ENCODE measurements around the gene PRKAR1A. TPM values are rescaled to one million over a fixed set of nuclear protein-coding genes. Genes with fewer than 3 reads are reported as not detected.
A peak's percentile ranks its signal among the peaks of the same experiment; 100 is the strongest.
"Not testable (repeated sequence)": the region's sequence is repeated elsewhere in the genome, so short reads cannot be mapped to it uniquely, and the experiment has no call there.

The PRKAR1A gene
- total RNA-seq = 100 to 1,000 TPM; 154 to 230 TPM

GRCh38 chr17:68512247-68512959 lies at the start of gene PRKAR1A:
Gene PRKAR1A, plus strand, starts transcription at chr17:68512430. Its CDS starts 2,970 bp downstream, at chr17:68515400.
- no peaks in the 10 kb centered on the region for H3K27me3 Mint-ChIP-seq
- peaks cover 28% of the 10 kb centered on the region for H3K36me3 Mint-ChIP-seq
- H3K4me3 Mint-ChIP-seq = peak within 1 kb of the TSS; percentile 99
- peak within 1 kb of the TSS; percentile 94 to 99 for H3K27ac Mint-ChIP-seq
- peaks cover 66 to 85% of the 10 kb centered on the region in 2 donors for H3K4me1 Mint-ChIP-seq (ENCODE audit: low read depth in 2 of 2)
- no peaks in the 10 kb centered on the region for H3K9me3 Mint-ChIP-seq
- peak; percentile 94 for DNase-seq (ENCODE audit: low spot score)
- peak; percentile 94 to 95 for ATAC-seq

- ATAC-seq = no peak
- no peak for DNase-seq (ENCODE audit: low spot score)
- Mint-ChIP-seq H3K4me3 (peak overlapping the region; percentile 41), H3K27me3 (no peaks in the 10 kb centered on the region), H3K36me3 (no peaks in the 10 kb centered on the region), H3K27ac (peak overlapping the region; percentile 60 to 83), H3K4me1 (ENCODE audit: low read depth in 2 of 2) (peaks cover 49 to 51% of the 10 kb centered on the region in 2 donors), H3K9me3 (no peaks in the 10 kb centered on the region)
Measured at GRCh38 chr17:68463211-68464019, 48.8 kb upstream of the PRKAR1A start.

DNA sequence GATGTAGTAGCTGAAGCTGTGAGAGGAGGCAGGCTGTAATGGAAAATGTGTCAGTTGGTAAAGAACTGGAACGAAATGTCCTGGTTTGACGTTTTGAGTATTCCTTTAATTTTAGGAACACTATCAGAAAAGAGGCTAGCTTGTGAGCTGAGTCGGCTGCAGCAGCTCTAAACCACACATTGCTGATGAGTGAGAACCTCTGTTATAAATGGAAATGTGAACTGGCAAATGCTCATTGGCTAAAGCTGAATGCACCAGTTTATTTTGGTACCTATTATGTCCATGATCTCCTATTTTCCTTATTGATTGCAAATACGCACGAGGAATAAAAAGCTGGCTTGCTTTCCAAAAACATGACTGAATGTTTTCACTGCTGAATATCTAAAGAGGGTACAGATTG lies 43.9 kb upstream of the PRKAR1A start:
- peaks cover 7 to 8% of the 10 kb centered on the region in 2 donors for H3K27me3 Mint-ChIP-seq

GRCh38 chr17:68468788-68469187 lies 43.4 kb upstream of the PRKAR1A start:
- H3K4me3 Mint-ChIP-seq = no peak overlapping the region
- ATAC-seq = no peak
- H3K27me3 Mint-ChIP-seq = peaks cover 7 to 8% of the 10 kb centered on the region in 2 donors

More for the DNA sequence above, 43.9 kb upstream of the PRKAR1A start:
- DNase-seq (ENCODE audit: low spot score) (no peak), ATAC-seq (no peak)
- H3K4me1 Mint-ChIP-seq (ENCODE audit: low read depth in 2 of 2) = peaks cover 3 to 8% of the 10 kb centered on the region in 2 donors
- H3K9me3 Mint-ChIP-seq = no peaks in the 10 kb centered on the region
- H3K4me3 Mint-ChIP-seq = no peak overlapping the region
- H3K27ac Mint-ChIP-seq = no peak overlapping the region
- H3K36me3 Mint-ChIP-seq = no peaks in the 10 kb centered on the region

GRCh38 chr17:68470961-68471360 lies 41.3 kb upstream of the PRKAR1A start:
- Mint-ChIP-seq H3K4me3 (no peak overlapping the region), H3K27me3 (peaks cover 7 to 8% of the 10 kb centered on the region in 2 donors), H3K27ac (no peak overlapping the region), H3K36me3 (no peaks in the 10 kb centered on the region), H3K9me3 (no peaks in the 10 kb centered on the region), H3K4me1 (ENCODE audit: low read depth in 2 of 2) (peaks cover 4 to 6% of the 10 kb centered on the region in 2 donors)
- ATAC-seq (no peak), DNase-seq (ENCODE audit: low spot score) (no peak)

More at GRCh38 chr17:68468788-68469187, 43.4 kb upstream of the PRKAR1A start:
- no peaks in the 10 kb centered on the region for H3K36me3 Mint-ChIP-seq
- H3K27ac Mint-ChIP-seq = no peak overlapping the region
- H3K4me1 Mint-ChIP-seq (ENCODE audit: low read depth in 2 of 2) = peaks cover 0 to 5% of the 10 kb centered on the region in 2 donors
- DNase-seq (ENCODE audit: low spot score) = no peak
- H3K9me3 Mint-ChIP-seq = no peaks in the 10 kb centered on the region

GRCh38 chr17:68480885-68481284 lies 31.3 kb upstream of the PRKAR1A start:
- Mint-ChIP-seq H3K27me3 (peaks cover 2 to 11% of the 10 kb centered on the region in 2 donors), H3K4me1 (ENCODE audit: low read depth in 2 of 2) (no peaks in the 10 kb centered on the region), H3K36me3 (peaks cover 7% of the 10 kb centered on the region), H3K9me3 (no peaks in the 10 kb centered on the region), H3K27ac (no peak overlapping the region), H3K4me3 (no peak overlapping the region)
- ATAC-seq = no peak
- DNase-seq (ENCODE audit: low spot score) = no peak

DNA sequence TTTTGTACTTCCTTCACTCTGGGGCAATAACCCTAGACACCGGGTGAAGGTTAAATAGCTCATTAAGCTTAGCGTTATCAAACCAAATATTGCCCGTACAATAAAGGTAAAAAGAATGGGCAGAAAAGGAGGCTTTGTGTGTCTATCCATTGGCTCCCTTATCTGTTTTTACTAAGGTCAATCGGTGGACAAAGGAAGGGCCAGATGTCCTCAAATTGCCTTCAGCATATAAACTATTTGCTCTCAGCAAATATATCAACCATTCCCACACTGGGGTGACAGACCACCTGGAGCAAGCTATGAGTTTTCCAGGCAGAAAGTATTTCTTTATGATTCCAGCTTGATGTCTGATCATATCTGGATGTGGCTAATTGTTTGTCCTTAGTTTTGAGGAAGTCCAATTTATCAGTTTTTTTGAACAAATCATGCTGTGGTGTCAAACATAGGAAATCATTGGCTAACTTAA lies 29.6 kb upstream of the PRKAR1A start:
- Mint-ChIP-seq H3K27ac (no peak overlapping the region), H3K36me3 (peaks cover 7% of the 10 kb centered on the region), H3K9me3 (no peaks in the 10 kb centered on the region), H3K4me3 (no peak overlapping the region), H3K4me1 (ENCODE audit: low read depth in 2 of 2) (peaks cover 2 to 3% of the 10 kb centered on the region in 2 donors), H3K27me3 (peaks cover 2 to 11% of the 10 kb centered on the region in 2 donors)
- DNase-seq (ENCODE audit: low spot score) = no peak
- no peak for ATAC-seq

- Mint-ChIP-seq H3K4me1 (ENCODE audit: low read depth in 2 of 2) (peaks cover 10 to 11% of the 10 kb centered on the region in 2 donors), H3K27ac (no peak overlapping the region), H3K36me3 (peaks cover 4% of the 10 kb centered on the region), H3K27me3 (peaks cover 2 to 11% of the 10 kb centered on the region in 2 donors), H3K4me3 (no peak overlapping the region), H3K9me3 (no peaks in the 10 kb centered on the region)
- DNase-seq (ENCODE audit: low spot score) = no peak
- ATAC-seq = no peak
Measured at GRCh38 chr17:68484458-68484857, 27.8 kb upstream of the PRKAR1A start.

GRCh38 chr17:68489919-68490318 lies 22.3 kb upstream of the PRKAR1A start:
- DNase-seq (ENCODE audit: low spot score) (no peak), ATAC-seq (no peak)
- H3K4me3 Mint-ChIP-seq = no peak overlapping the region
- H3K27me3 Mint-ChIP-seq = peaks cover 0 to 2% of the 10 kb centered on the region in 2 donors
- no peaks in the 10 kb centered on the region for H3K9me3 Mint-ChIP-seq
- no peak overlapping the region for H3K27ac Mint-ChIP-seq
- H3K36me3 Mint-ChIP-seq = no peaks in the 10 kb centered on the region
- peaks cover 14 to 19% of the 10 kb centered on the region in 2 donors for H3K4me1 Mint-ChIP-seq (ENCODE audit: low read depth in 2 of 2)

- Mint-ChIP-seq H3K9me3 (no peaks in the 10 kb centered on the region), H3K4me1 (ENCODE audit: low read depth in 2 of 2) (peaks cover 18 to 26% of the 10 kb centered on the region in 2 donors), H3K4me3 (no peak overlapping the region), H3K27me3 (no peaks in the 10 kb centered on the region), H3K27ac (no peak overlapping the region), H3K36me3 (no peaks in the 10 kb centered on the region)
- DNase-seq (ENCODE audit: low spot score) (no peak), ATAC-seq (no peak)
Measured at GRCh38 chr17:68491381-68492231, 20.6 kb upstream of the PRKAR1A start.

- not testable (repeated sequence) for H3K4me3 Mint-ChIP-seq, H3K27ac Mint-ChIP-seq
Measured at GRCh38 chr17:68492394-68493054, 19.7 kb upstream of the PRKAR1A start.

DNA sequence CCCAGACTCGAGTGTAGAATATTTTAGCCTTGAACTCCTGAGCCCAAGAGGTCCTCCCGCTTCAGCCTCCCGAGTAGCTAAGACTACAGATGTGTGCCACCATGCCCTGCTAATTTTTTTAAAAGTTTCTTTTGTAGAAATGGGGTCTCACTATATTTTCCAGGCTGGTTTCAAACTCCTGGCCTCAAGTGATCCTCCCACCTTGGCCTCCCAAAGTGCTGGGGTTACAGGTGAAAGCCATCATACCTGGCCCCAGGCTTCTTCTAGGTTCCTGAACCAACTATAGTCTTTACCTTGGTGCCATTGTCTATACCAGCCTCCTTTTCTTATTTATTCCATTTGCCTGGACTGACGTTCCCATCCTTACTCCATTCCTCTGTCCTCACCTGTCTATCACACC lies 17.1 kb upstream of the PRKAR1A start:
- Mint-ChIP-seq H3K27me3 (peaks cover 0 to 2% of the 10 kb centered on the region in 2 donors), H3K4me1 (ENCODE audit: low read depth in 2 of 2) (peaks cover 27 to 37% of the 10 kb centered on the region in 2 donors), H3K4me3 (no peak overlapping the region), H3K9me3 (no peaks in the 10 kb centered on the region), H3K36me3 (no peaks in the 10 kb centered on the region), H3K27ac (peak overlapping the region in 1 of 2 donors; percentile 89)
- DNase-seq (ENCODE audit: low spot score) (no peak), ATAC-seq (no peak)

More at GRCh38 chr17:68492394-68493054, 19.7 kb upstream of the PRKAR1A start:
- H3K4me1 Mint-ChIP-seq (ENCODE audit: low read depth in 2 of 2) = peaks cover 18 to 27% of the 10 kb centered on the region in 2 donors
- H3K36me3 Mint-ChIP-seq; H3K27me3 Mint-ChIP-seq; ATAC-seq; H3K9me3 Mint-ChIP-seq; DNase-seq (ENCODE audit: low spot score): not testable (repeated sequence)

DNA sequence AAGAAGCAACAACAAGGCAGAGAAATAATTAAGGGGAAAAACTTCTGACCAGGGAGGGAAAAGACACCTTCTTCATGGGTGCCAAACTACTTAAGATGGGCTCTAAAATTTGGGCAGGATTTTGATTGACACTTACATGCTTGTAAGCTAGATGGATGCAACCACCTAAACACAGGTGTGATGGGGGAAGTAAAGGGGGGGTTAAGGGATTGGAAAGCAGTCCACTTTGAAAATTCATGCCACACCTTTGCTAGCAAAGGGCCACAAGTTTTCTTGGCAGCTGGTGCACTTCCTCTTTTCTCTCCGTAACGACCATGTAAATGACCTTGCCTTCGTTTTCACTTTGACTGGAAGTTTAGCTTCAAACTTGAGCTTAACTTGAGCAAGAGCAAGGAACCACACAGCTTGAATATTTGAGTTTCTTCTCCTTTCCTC lies 14.3 kb upstream of the PRKAR1A start:
- Mint-ChIP-seq H3K4me1 (ENCODE audit: low read depth in 2 of 2) (peaks cover 32 to 39% of the 10 kb centered on the region in 2 donors), H3K9me3 (no peaks in the 10 kb centered on the region), H3K36me3 (peaks cover 5% of the 10 kb centered on the region), H3K27ac (peak overlapping the region; percentile 70 to 90), H3K27me3 (peaks cover 0 to 10% of the 10 kb centered on the region in 2 donors), H3K4me3 (peak overlapping the region; percentile 62)
- ATAC-seq (peak; percentile 74 to 86), DNase-seq (ENCODE audit: low spot score) (no peak)

All from natural killer cell treated with Interleukin-12 subunit alpha and Interleukin-12 subunit beta and Interleukin-15 and Interleukin-18, amount 100 ng/mL, for 72 hours (primary cell).